22Rv1 (cell line): Measurements from ENCODE around the gene CARM1.

Source experiments
- CTCF ChIP-seq: fragments of 450-650 bp; IDR thresholded peaks from 2 replicates; pipeline ENCODE4 v1.5.1; 2017; ENCODE audit warnings: mild to moderate bottlenecking
- ZFX ChIP-seq: fragments of 450-650 bp; IDR thresholded peaks from 2 replicates; pipeline ENCODE4 v1.6.1; 2017; ENCODE audit warnings: antibody characterized with exemption, borderline replicate concordance

- TF ChIP-seq CTCF (no peak), ZFX (no peak)
These were observed 40.4 kb downstream of the CARM1 start for GRCh38 chr19:10911579-10912363.
